H1 (cell line): ENCODE measurements around the gene CHD9NB. TPM values are rescaled to one million over a fixed set of nuclear protein-coding genes. Genes with fewer than 3 reads are reported as not detected.

Experiments used
- CHD2 ChIP-seq: IDR thresholded peaks from 2 replicates; pipeline ENCODE4 v1.6.1; 2012; ENCODE audit warnings: low read length, improper control_type of control experiment
- JUN ChIP-seq: IDR thresholded peaks from 2 replicates; pipeline ENCODE4 v1.6.1; 2011; ENCODE audit warnings: low read depth, mild to moderate bottlenecking, improper control_type of control experiment, low read length
- MAFK ChIP-seq: IDR thresholded peaks from 2 replicates; pipeline ENCODE4 v1.6.1; 2012; ENCODE audit warnings: low read depth, mild to moderate bottlenecking, improper control_type of control experiment, low read length
- NANOG ChIP-seq: IDR thresholded peaks from 2 replicates; pipeline ENCODE4 v1.6.1; 2011; ENCODE audit warnings: low read length, low read depth, mild to moderate bottlenecking, inconsistent platforms; ENCODE audit not compliant: insufficient read depth, poor library complexity, severe bottlenecking
- RXRA ChIP-seq: IDR thresholded peaks from 2 replicates; pipeline ENCODE4 v1.6.1; 2011; ENCODE audit warnings: low read depth, mild to moderate bottlenecking, low read length, moderate library complexity; ENCODE audit not compliant: insufficient read depth
- SP1 ChIP-seq: IDR thresholded peaks from 2 replicates; pipeline ENCODE4 v1.6.1; 2011; ENCODE audit warnings: low read depth, low read length
- SP4 ChIP-seq: IDR thresholded peaks from 2 replicates; pipeline ENCODE4 v1.6.1; 2012; ENCODE audit warnings: low read length, inconsistent platforms
- TBP ChIP-seq: IDR thresholded peaks from 2 replicates; pipeline ENCODE4 v1.6.1; 2011; ENCODE audit warnings: low read depth, low read length, improper control_type of control experiment
- polyA plus RNA-seq, 7 experiments: library from polyadenylated mRNA; depleted of rRNA in 3 of 7; stranded (reverse) in 5 of 7; unstranded in 2 of 7; fragments of >200 nt in 5 of 7; fragments of 200-250 nt in 2 of 7; gene quantifications; 1 replicate in 5 of 7; 2 replicates in 1 of 7; 4 replicates in 1 of 7; pipeline versions ENCODE4 v1.2.1 to v1.2.3, GENCODE V29; 2011 to 2013; ENCODE audit warnings: missing spikeins in 2 of 7, mixed read lengths in 2 of 7
- total RNA-seq: library from RNA; stranded (reverse); fragmentation: NEBNext Ultra II Directional; extraction: Animal tissue kit (Norgen Biotek cat#: 25700); gene quantifications from 2 replicates; pipeline ENCODE4 v1.2.1, GENCODE V29; 2021
- TF ChIP-seq, protein P1 (sequence below): fragments of 300-600 bp; sonication (generic); IDR thresholded peaks from 2 replicates; pipeline ENCODE4 v1.7.1; 2012; ENCODE audit warnings: low read length, moderate library complexity, mild to moderate bottlenecking, inconsistent platforms; ENCODE audit not compliant: insufficient replicate concordance
- TF ChIP-seq, protein P2 (sequence below), 3 experiments: IDR thresholded peaks; 1 replicate in 2 of 3; 2 replicates in 1 of 3; pipeline versions ENCODE4 v1.5.1 to v1.6.1; 2011; ENCODE audit warnings: low read length in 3 of 3, mild to moderate bottlenecking in 3 of 3, inconsistent platforms in 2 of 3, low read depth in 1 of 3, moderate library complexity in 1 of 3; ENCODE audit not compliant: insufficient read depth in 1 of 3; ENCODE audit errors: control extremely low read depth in 1 of 3

Gene CHD9NB
- total and polyA plus RNA-seq, 2 of the 8 experiments (the other 6 are each of a cell fraction or from before 2014, with no cell fraction given), result 4.5 to 5.9 TPM

DNA sequence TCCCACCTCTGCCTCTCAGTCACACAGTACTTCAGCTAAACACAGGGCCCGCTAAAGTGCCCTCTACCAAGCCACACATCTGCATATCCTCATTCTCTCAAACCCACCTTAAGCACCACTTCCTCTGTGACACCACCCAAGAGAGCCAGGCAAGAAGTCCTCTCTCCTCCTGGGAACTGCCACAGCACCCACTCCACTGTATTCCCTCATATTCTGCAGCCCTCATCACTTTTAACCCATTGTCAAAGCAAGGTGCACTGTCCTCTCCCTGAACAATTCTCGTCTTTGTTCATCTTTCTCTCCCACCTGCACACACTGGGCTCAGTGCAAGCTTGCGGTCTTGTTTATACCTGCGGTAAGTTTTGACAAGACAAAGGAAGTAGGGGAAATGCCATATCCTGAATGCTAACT, 15.7 kb upstream of the CHD9NB start (continued):
- TF ChIP-seq, protein P1, sequence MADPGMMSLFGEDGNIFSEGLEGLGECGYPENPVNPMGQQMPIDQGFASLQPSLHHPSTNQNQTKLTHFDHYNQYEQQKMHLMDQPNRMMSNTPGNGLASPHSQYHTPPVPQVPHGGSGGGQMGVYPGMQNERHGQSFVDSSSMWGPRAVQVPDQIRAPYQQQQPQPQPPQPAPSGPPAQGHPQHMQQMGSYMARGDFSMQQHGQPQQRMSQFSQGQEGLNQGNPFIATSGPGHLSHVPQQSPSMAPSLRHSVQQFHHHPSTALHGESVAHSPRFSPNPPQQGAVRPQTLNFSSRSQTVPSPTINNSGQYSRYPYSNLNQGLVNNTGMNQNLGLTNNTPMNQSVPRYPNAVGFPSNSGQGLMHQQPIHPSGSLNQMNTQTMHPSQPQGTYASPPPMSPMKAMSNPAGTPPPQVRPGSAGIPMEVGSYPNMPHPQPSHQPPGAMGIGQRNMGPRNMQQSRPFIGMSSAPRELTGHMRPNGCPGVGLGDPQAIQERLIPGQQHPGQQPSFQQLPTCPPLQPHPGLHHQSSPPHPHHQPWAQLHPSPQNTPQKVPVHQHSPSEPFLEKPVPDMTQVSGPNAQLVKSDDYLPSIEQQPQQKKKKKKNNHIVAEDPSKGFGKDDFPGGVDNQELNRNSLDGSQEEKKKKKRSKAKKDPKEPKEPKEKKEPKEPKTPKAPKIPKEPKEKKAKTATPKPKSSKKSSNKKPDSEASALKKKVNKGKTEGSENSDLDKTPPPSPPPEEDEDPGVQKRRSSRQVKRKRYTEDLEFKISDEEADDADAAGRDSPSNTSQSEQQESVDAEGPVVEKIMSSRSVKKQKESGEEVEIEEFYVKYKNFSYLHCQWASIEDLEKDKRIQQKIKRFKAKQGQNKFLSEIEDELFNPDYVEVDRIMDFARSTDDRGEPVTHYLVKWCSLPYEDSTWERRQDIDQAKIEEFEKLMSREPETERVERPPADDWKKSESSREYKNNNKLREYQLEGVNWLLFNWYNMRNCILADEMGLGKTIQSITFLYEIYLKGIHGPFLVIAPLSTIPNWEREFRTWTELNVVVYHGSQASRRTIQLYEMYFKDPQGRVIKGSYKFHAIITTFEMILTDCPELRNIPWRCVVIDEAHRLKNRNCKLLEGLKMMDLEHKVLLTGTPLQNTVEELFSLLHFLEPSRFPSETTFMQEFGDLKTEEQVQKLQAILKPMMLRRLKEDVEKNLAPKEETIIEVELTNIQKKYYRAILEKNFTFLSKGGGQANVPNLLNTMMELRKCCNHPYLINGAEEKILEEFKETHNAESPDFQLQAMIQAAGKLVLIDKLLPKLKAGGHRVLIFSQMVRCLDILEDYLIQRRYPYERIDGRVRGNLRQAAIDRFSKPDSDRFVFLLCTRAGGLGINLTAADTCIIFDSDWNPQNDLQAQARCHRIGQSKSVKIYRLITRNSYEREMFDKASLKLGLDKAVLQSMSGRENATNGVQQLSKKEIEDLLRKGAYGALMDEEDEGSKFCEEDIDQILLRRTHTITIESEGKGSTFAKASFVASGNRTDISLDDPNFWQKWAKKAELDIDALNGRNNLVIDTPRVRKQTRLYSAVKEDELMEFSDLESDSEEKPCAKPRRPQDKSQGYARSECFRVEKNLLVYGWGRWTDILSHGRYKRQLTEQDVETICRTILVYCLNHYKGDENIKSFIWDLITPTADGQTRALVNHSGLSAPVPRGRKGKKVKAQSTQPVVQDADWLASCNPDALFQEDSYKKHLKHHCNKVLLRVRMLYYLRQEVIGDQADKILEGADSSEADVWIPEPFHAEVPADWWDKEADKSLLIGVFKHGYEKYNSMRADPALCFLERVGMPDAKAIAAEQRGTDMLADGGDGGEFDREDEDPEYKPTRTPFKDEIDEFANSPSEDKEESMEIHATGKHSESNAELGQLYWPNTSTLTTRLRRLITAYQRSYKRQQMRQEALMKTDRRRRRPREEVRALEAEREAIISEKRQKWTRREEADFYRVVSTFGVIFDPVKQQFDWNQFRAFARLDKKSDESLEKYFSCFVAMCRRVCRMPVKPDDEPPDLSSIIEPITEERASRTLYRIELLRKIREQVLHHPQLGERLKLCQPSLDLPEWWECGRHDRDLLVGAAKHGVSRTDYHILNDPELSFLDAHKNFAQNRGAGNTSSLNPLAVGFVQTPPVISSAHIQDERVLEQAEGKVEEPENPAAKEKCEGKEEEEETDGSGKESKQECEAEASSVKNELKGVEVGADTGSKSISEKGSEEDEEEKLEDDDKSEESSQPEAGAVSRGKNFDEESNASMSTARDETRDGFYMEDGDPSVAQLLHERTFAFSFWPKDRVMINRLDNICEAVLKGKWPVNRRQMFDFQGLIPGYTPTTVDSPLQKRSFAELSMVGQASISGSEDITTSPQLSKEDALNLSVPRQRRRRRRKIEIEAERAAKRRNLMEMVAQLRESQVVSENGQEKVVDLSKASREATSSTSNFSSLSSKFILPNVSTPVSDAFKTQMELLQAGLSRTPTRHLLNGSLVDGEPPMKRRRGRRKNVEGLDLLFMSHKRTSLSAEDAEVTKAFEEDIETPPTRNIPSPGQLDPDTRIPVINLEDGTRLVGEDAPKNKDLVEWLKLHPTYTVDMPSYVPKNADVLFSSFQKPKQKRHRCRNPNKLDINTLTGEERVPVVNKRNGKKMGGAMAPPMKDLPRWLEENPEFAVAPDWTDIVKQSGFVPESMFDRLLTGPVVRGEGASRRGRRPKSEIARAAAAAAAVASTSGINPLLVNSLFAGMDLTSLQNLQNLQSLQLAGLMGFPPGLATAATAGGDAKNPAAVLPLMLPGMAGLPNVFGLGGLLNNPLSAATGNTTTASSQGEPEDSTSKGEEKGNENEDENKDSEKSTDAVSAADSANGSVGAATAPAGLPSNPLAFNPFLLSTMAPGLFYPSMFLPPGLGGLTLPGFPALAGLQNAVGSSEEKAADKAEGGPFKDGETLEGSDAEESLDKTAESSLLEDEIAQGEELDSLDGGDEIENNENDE, result no peak
- TF ChIP-seq MAFK (no peak), CHD2 (no peak), NANOG (no peak), SP4 (no peak), SP1 (no peak), RXRA (no peak), JUN (no peak), TBP (no peak)
- TF ChIP-seq, protein P2, sequence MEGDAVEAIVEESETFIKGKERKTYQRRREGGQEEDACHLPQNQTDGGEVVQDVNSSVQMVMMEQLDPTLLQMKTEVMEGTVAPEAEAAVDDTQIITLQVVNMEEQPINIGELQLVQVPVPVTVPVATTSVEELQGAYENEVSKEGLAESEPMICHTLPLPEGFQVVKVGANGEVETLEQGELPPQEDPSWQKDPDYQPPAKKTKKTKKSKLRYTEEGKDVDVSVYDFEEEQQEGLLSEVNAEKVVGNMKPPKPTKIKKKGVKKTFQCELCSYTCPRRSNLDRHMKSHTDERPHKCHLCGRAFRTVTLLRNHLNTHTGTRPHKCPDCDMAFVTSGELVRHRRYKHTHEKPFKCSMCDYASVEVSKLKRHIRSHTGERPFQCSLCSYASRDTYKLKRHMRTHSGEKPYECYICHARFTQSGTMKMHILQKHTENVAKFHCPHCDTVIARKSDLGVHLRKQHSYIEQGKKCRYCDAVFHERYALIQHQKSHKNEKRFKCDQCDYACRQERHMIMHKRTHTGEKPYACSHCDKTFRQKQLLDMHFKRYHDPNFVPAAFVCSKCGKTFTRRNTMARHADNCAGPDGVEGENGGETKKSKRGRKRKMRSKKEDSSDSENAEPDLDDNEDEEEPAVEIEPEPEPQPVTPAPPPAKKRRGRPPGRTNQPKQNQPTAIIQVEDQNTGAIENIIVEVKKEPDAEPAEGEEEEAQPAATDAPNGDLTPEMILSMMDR (IDR thresholded peaks at IDR 0.05; ENCODE audit: control extremely low read depth in 1 of 3, insufficient read depth in 1 of 3, low read depth in 1 of 3, low read length in 3 of 3), result no peak
- TF ChIP-seq, all 59 proteins: peak for 0
